ENCODE data around the gene RACK1.

RACK1 gene

DNA sequence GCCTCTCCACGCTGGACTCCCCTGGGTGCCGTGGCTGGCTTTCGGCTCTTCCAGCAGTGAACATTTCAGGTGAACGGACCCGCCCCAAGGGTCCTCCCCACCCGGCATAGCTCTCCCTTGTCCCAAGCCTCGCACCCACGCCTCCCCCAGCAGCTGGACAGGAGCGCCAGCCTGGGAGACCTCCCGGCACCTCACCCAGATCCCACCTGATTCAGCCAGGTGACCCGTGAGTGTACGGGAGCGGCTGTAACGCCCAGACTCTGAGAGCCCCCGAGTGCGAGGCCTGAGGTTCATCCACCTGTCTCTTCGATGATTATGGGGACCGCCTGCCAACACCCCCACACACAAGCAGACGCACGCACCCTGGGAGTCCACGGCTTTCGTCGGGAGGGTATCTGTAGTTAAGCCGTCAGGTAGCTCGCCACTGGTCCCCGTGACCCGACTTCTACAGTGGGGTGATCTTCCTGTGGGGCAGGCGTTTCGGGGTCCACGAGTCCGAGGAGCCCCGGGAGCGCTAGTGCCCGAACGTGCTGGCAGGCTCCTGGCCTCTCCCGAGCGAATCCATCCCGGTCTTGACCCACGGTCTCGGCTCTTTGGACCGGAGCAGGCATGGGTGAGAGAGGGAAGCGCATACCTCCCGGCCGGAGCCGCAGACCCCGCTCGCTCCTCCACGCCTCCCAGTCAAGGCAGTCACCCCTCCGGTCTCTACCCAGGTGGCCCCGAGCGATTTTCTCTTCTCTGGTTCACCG is 53.6 kb downstream of the RACK1 start:
- Histone ChIP-seq H3K9ac (ENCODE audit: low read length) (peak overlapping the region; percentile 85), H3K4me3 (ENCODE audit: low read length) (peak overlapping the region; percentile 81), H3K27ac (ENCODE audit: low read length) (peak overlapping the region; percentile 70), H3K27me3 (ENCODE audit: low read depth, low read length) (no peaks in the 10 kb centered on the region), H3K79me2 (ENCODE audit: low read length) (peaks cover 12% of the 10 kb centered on the region), H3K4me1 (ENCODE audit: low read length) (peaks cover 8% of the 10 kb centered on the region), H3K4me2 (ENCODE audit: low read length) (peak overlapping the region; percentile 89), H3K9me3 (ENCODE audit: insufficient read depth, low read length) (no peaks in the 10 kb centered on the region), H3K36me3 (replicated peaks; ENCODE audit: low read depth, low read length) (no peaks in the 10 kb centered on the region), H2AFZ (ENCODE audit: low read depth, low read length) (peak overlapping the region; percentile 82), H4K20me1 (ENCODE audit: insufficient read depth, low read length) (no peaks in the 10 kb centered on the region)
- no peak for TF ChIP-seq EZH2phosphoT487 (IDR thresholded peaks at IDR 0.05; ENCODE audit: low read depth)
- TF ChIP-seq, protein P1, sequence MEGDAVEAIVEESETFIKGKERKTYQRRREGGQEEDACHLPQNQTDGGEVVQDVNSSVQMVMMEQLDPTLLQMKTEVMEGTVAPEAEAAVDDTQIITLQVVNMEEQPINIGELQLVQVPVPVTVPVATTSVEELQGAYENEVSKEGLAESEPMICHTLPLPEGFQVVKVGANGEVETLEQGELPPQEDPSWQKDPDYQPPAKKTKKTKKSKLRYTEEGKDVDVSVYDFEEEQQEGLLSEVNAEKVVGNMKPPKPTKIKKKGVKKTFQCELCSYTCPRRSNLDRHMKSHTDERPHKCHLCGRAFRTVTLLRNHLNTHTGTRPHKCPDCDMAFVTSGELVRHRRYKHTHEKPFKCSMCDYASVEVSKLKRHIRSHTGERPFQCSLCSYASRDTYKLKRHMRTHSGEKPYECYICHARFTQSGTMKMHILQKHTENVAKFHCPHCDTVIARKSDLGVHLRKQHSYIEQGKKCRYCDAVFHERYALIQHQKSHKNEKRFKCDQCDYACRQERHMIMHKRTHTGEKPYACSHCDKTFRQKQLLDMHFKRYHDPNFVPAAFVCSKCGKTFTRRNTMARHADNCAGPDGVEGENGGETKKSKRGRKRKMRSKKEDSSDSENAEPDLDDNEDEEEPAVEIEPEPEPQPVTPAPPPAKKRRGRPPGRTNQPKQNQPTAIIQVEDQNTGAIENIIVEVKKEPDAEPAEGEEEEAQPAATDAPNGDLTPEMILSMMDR (IDR thresholded peaks at IDR 0.05; ENCODE audit: low read depth, low read length), result no peak

GRCh38 chr5:181189363-181189961 is 54.2 kb downstream of the RACK1 start:
- peak overlapping the region; percentile 85 for H3K9ac ChIP-seq (ENCODE audit: low read length)
- TF ChIP-seq EZH2phosphoT487 (IDR thresholded peaks at IDR 0.05; ENCODE audit: low read depth), result no peak
- TF ChIP-seq, protein P1 (IDR thresholded peaks at IDR 0.05; ENCODE audit: low read depth, low read length), result no peak
- H3K79me2 ChIP-seq (ENCODE audit: low read length), result peaks cover 12% of the 10 kb centered on the region
- H3K36me3 ChIP-seq (replicated peaks; ENCODE audit: low read depth, low read length), result no peaks in the 10 kb centered on the region
- H4K20me1 ChIP-seq (ENCODE audit: insufficient read depth, low read length), result no peaks in the 10 kb centered on the region
- H2AFZ ChIP-seq (ENCODE audit: low read depth, low read length), result peak overlapping the region; percentile 82
- peak overlapping the region; percentile 81 for H3K4me3 ChIP-seq (ENCODE audit: low read length)
- no peaks in the 10 kb centered on the region for H3K27me3 ChIP-seq (ENCODE audit: low read depth, low read length)
- peaks cover 11% of the 10 kb centered on the region for H3K4me1 ChIP-seq (ENCODE audit: low read length)
- peak overlapping the region; percentile 38 for H3K27ac ChIP-seq (ENCODE audit: low read length)
- peak overlapping the region; percentile 89 for H3K4me2 ChIP-seq (ENCODE audit: low read length)
- no peaks in the 10 kb centered on the region for H3K9me3 ChIP-seq (ENCODE audit: insufficient read depth, low read length)

- Histone ChIP-seq H3K79me2 (ENCODE audit: low read length) (peaks cover 12% of the 10 kb centered on the region), H3K36me3 (replicated peaks; ENCODE audit: low read depth, low read length) (no peaks in the 10 kb centered on the region), H3K27ac (ENCODE audit: low read length) (peak overlapping the region; percentile 84), H3K4me1 (ENCODE audit: low read length) (peaks cover 11% of the 10 kb centered on the region), H3K27me3 (ENCODE audit: low read depth, low read length) (no peaks in the 10 kb centered on the region), H4K20me1 (ENCODE audit: insufficient read depth, low read length) (no peaks in the 10 kb centered on the region), H2AFZ (ENCODE audit: low read depth, low read length) (peak overlapping the region; percentile 82), H3K9me3 (ENCODE audit: insufficient read depth, low read length) (no peaks in the 10 kb centered on the region), H3K4me3 (ENCODE audit: low read length) (peak overlapping the region; percentile 81), H3K9ac (ENCODE audit: low read length) (peak overlapping the region; percentile 94), H3K4me2 (ENCODE audit: low read length) (peak overlapping the region; percentile 89)
- TF ChIP-seq, protein P1 (IDR thresholded peaks at IDR 0.05; ENCODE audit: low read depth, low read length), result peak; percentile 14; the same call in 1 of the 2 replicates
- no peak for TF ChIP-seq EZH2phosphoT487 (IDR thresholded peaks at IDR 0.05; ENCODE audit: low read depth)
These were observed 54.9 kb downstream of the RACK1 start for GRCh38 chr5:181188700-181189362.

Measured in OCI-LY3 (cell line).